ENCODE results near the gene ZCCHC4.
"Not testable (repeated sequence)": the region's sequence is repeated elsewhere in the genome, so short reads cannot be mapped to it uniquely, and the experiment has no call there.

The ZCCHC4 gene

GRCh38 chr4:25367877-25368276, 55.3 kb downstream of the ZCCHC4 start:
- DNase-seq (ENCODE audit: low spot score), result no peak
- Histone ChIP-seq H3K9me3 (replicated peaks in 1 of 2; ENCODE audit: control insufficient read depth in 2 of 2, insufficient read depth in 1 of 2, low read depth in 1 of 2, low read length in 2 of 2) (no peaks in the 10 kb centered on the region), H3K27me3 (ENCODE audit: control insufficient read depth in 3 of 3, insufficient read depth in 3 of 3, low read depth in 1 of 3, low read length in 3 of 3) (no peaks in the 10 kb centered on the region), H4K8ac (ENCODE audit: low read depth, low read length) (no peak overlapping the region), H3K4ac (ENCODE audit: low read length) (no peak overlapping the region), H2AK5ac (ENCODE audit: low read depth, low read length) (no peak overlapping the region), H4K91ac (ENCODE audit: low read depth, low read length, poor library complexity) (no peak overlapping the region), H3K18ac (ENCODE audit: low read length) (no peak overlapping the region), H3K4me3 (ENCODE audit: low read length in 2 of 2) (no peak overlapping the region), H3K9ac (ENCODE audit: low read depth, low read length, poor library complexity) (no peak overlapping the region), H3K36me3 (replicated peaks in 1 of 2; ENCODE audit: control insufficient read depth in 2 of 2, insufficient read depth in 2 of 2, low read length in 2 of 2) (peaks cover 4 to 33% of the 10 kb centered on the region in 2 donors), H3K14ac (ENCODE audit: low read length) (no peak overlapping the region), H2AFZ (ENCODE audit: low read length) (no peak overlapping the region), H3K4me1 (ENCODE audit: control insufficient read depth in 2 of 2, insufficient read depth in 1 of 2, low read depth in 1 of 2, low read length in 2 of 2) (no peaks in the 10 kb centered on the region), H3K79me1 (ENCODE audit: low read depth, low read length) (no peaks in the 10 kb centered on the region), H2BK120ac (ENCODE audit: low read depth, low read length) (no peak overlapping the region), H2BK15ac (ENCODE audit: low read length) (no peak overlapping the region), H3K4me2 (ENCODE audit: insufficient read depth, low read length, poor library complexity, severe bottlenecking) (no peak overlapping the region), H3K23ac (ENCODE audit: low read depth, low read length, poor library complexity) (no peak overlapping the region), H3K27ac (replicated peaks; ENCODE audit: low read length) (no peak overlapping the region), H2BK12ac (ENCODE audit: low read length) (no peak overlapping the region), H2BK5ac (ENCODE audit: low read length) (no peak overlapping the region)

- Histone ChIP-seq H2BK120ac (ENCODE audit: low read depth, low read length) (no peak overlapping the region), H2AK5ac (ENCODE audit: low read depth, low read length) (no peak overlapping the region), H3K27ac (replicated peaks; ENCODE audit: low read length) (no peak overlapping the region), H4K8ac (ENCODE audit: low read depth, low read length) (no peak overlapping the region), H3K36me3 (replicated peaks in 1 of 2; ENCODE audit: control insufficient read depth in 2 of 2, insufficient read depth in 2 of 2, low read length in 2 of 2) (peaks cover 4 to 34% of the 10 kb centered on the region in 2 donors), H3K9me3 (replicated peaks in 1 of 2; ENCODE audit: control insufficient read depth in 2 of 2, insufficient read depth in 1 of 2, low read depth in 1 of 2, low read length in 2 of 2) (no peaks in the 10 kb centered on the region), H3K4me1 (ENCODE audit: control insufficient read depth in 2 of 2, insufficient read depth in 1 of 2, low read depth in 1 of 2, low read length in 2 of 2) (no peaks in the 10 kb centered on the region), H3K27me3 (ENCODE audit: control insufficient read depth in 3 of 3, insufficient read depth in 3 of 3, low read depth in 1 of 3, low read length in 3 of 3) (no peaks in the 10 kb centered on the region), H3K4me3 (ENCODE audit: low read length in 2 of 2) (no peak overlapping the region), H3K4me2 (ENCODE audit: insufficient read depth, low read length, poor library complexity, severe bottlenecking) (no peak overlapping the region), H2AFZ (ENCODE audit: low read length) (no peak overlapping the region), H2BK15ac (ENCODE audit: low read length) (no peak overlapping the region), H3K14ac (ENCODE audit: low read length) (no peak overlapping the region), H3K4ac (ENCODE audit: low read length) (no peak overlapping the region), H4K91ac (ENCODE audit: low read depth, low read length, poor library complexity) (no peak overlapping the region), H3K23ac (ENCODE audit: low read depth, low read length, poor library complexity) (no peak overlapping the region), H3K79me1 (ENCODE audit: low read depth, low read length) (no peaks in the 10 kb centered on the region), H3K18ac (ENCODE audit: low read length) (no peak overlapping the region), H3K9ac (ENCODE audit: low read depth, low read length, poor library complexity) (no peak overlapping the region), H2BK12ac (ENCODE audit: low read length) (no peak overlapping the region), H2BK5ac (ENCODE audit: low read length) (no peak overlapping the region)
- no CpG with 5 or more reads among the region's 6 CpGs for WGBS, 2 donors (ENCODE audit: extremely low coverage in 2 of 2, insufficient read length in 2 of 2, insufficient replicate concordance in 1 of 2)
- no peak for DNase-seq (ENCODE audit: low spot score)
Observed at GRCh38 chr4:25368315-25368714, 55.7 kb downstream of the ZCCHC4 start.

GRCh38 chr4:25370242-25370641, 57.7 kb downstream of the ZCCHC4 start:
- H3K4me1 ChIP-seq (ENCODE audit: control insufficient read depth in 2 of 2, insufficient read depth in 1 of 2, low read depth in 1 of 2, low read length in 2 of 2), result no peaks in the 10 kb centered on the region
- no peak overlapping the region for H3K4ac ChIP-seq (ENCODE audit: low read length)
- no peak overlapping the region for H2AK5ac ChIP-seq (ENCODE audit: low read depth, low read length)
- H2BK5ac ChIP-seq (ENCODE audit: low read length), result no peak overlapping the region
- WGBS, 2 donors (ENCODE audit: extremely low coverage in 2 of 2, insufficient read length in 2 of 2, insufficient replicate concordance in 1 of 2), result no CpG with 5 or more reads among the region's 2 CpGs
- no peak overlapping the region for H3K18ac ChIP-seq (ENCODE audit: low read length)
- H3K9me3 ChIP-seq (replicated peaks in 1 of 2; ENCODE audit: control insufficient read depth in 2 of 2, insufficient read depth in 1 of 2, low read depth in 1 of 2, low read length in 2 of 2), result no peaks in the 10 kb centered on the region
- H3K23ac ChIP-seq (ENCODE audit: low read depth, low read length, poor library complexity), result no peak overlapping the region
- H3K4me2 ChIP-seq (ENCODE audit: insufficient read depth, low read length, poor library complexity, severe bottlenecking), result no peak overlapping the region
- H3K79me1 ChIP-seq (ENCODE audit: low read depth, low read length), result no peaks in the 10 kb centered on the region
- no peak overlapping the region for H3K9ac ChIP-seq (ENCODE audit: low read depth, low read length, poor library complexity)
- no peak overlapping the region for H4K91ac ChIP-seq (ENCODE audit: low read depth, low read length, poor library complexity)
- no peak overlapping the region for H3K14ac ChIP-seq (ENCODE audit: low read length)
- H2BK15ac ChIP-seq (ENCODE audit: low read length), result no peak overlapping the region
- no peak overlapping the region for H3K27ac ChIP-seq (replicated peaks; ENCODE audit: low read length)
- H4K8ac ChIP-seq (ENCODE audit: low read depth, low read length), result no peak overlapping the region
- H2BK12ac ChIP-seq (ENCODE audit: low read length), result no peak overlapping the region
- H3K27me3 ChIP-seq (ENCODE audit: control insufficient read depth in 3 of 3, insufficient read depth in 3 of 3, low read depth in 1 of 3, low read length in 3 of 3), result no peaks in the 10 kb centered on the region
- no peak overlapping the region for H2AFZ ChIP-seq (ENCODE audit: low read length)
- no peak for DNase-seq (ENCODE audit: low spot score)
- H2BK120ac ChIP-seq (ENCODE audit: low read depth, low read length), result no peak overlapping the region
- no peak overlapping the region for H3K4me3 ChIP-seq (ENCODE audit: low read length in 2 of 2)
- H3K36me3 ChIP-seq (replicated peaks in 1 of 2; ENCODE audit: control insufficient read depth in 2 of 2, insufficient read depth in 2 of 2, low read length in 2 of 2), result peaks cover 4 to 24% of the 10 kb centered on the region in 2 donors

GRCh38 chr4:25372549-25372948, 60.0 kb downstream of the ZCCHC4 start:
- not testable (repeated sequence) for DNase-seq (ENCODE audit: low spot score); H2BK12ac ChIP-seq (ENCODE audit: low read length); H3K27me3 ChIP-seq (ENCODE audit: control insufficient read depth in 3 of 3, insufficient read depth in 3 of 3, low read depth in 1 of 3, low read length in 3 of 3); H3K4ac ChIP-seq (ENCODE audit: low read length); H3K79me1 ChIP-seq (ENCODE audit: low read depth, low read length); H3K4me3 ChIP-seq (ENCODE audit: low read length in 2 of 2); H3K4me1 ChIP-seq (ENCODE audit: control insufficient read depth in 2 of 2, insufficient read depth in 1 of 2, low read depth in 1 of 2, low read length in 2 of 2); H2AK5ac ChIP-seq (ENCODE audit: low read depth, low read length); H3K9me3 ChIP-seq (replicated peaks in 1 of 2; ENCODE audit: control insufficient read depth in 2 of 2, insufficient read depth in 1 of 2, low read depth in 1 of 2, low read length in 2 of 2); H4K91ac ChIP-seq (ENCODE audit: low read depth, low read length, poor library complexity); H3K4me2 ChIP-seq (ENCODE audit: insufficient read depth, low read length, poor library complexity, severe bottlenecking); H2AFZ ChIP-seq (ENCODE audit: low read length); H3K14ac ChIP-seq (ENCODE audit: low read length); H3K27ac ChIP-seq (replicated peaks; ENCODE audit: low read length); H2BK5ac ChIP-seq (ENCODE audit: low read length); H3K9ac ChIP-seq (ENCODE audit: low read depth, low read length, poor library complexity); H2BK120ac ChIP-seq (ENCODE audit: low read depth, low read length); H2BK15ac ChIP-seq (ENCODE audit: low read length); H3K23ac ChIP-seq (ENCODE audit: low read depth, low read length, poor library complexity); H4K8ac ChIP-seq (ENCODE audit: low read depth, low read length); H3K18ac ChIP-seq (ENCODE audit: low read length)
- peaks cover 2 to 16% of the 10 kb centered on the region in 2 donors for H3K36me3 ChIP-seq (replicated peaks in 1 of 2; ENCODE audit: control insufficient read depth in 2 of 2, insufficient read depth in 2 of 2, low read length in 2 of 2)
- WGBS, 2 donors (ENCODE audit: extremely low coverage in 2 of 2, insufficient read length in 2 of 2, insufficient replicate concordance in 1 of 2), result no CpG with 5 or more reads among the region's 9 CpGs

Data from neuronal stem cell (in vitro differentiated cells).